ENCODE results near the gene CD40LG.

- TF ChIP-seq, protein P1, sequence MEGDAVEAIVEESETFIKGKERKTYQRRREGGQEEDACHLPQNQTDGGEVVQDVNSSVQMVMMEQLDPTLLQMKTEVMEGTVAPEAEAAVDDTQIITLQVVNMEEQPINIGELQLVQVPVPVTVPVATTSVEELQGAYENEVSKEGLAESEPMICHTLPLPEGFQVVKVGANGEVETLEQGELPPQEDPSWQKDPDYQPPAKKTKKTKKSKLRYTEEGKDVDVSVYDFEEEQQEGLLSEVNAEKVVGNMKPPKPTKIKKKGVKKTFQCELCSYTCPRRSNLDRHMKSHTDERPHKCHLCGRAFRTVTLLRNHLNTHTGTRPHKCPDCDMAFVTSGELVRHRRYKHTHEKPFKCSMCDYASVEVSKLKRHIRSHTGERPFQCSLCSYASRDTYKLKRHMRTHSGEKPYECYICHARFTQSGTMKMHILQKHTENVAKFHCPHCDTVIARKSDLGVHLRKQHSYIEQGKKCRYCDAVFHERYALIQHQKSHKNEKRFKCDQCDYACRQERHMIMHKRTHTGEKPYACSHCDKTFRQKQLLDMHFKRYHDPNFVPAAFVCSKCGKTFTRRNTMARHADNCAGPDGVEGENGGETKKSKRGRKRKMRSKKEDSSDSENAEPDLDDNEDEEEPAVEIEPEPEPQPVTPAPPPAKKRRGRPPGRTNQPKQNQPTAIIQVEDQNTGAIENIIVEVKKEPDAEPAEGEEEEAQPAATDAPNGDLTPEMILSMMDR (IDR thresholded peaks at IDR 0.05; ENCODE audit: insufficient read depth, low read length, poor library complexity, severe bottlenecking), result no peak
- no peak for TF ChIP-seq EZH2phosphoT487 (conservative IDR thresholded peaks at IDR 0.05; ENCODE audit: low read length)
Measured at GRCh38 chrX:136665258-136665900, 17.4 kb downstream of the CD40LG start.

Data from SU-DHL-6 (cell line).